NCI-H1048 (cell line): Measurements from ENCODE around the gene IGSF3.
"Not testable (repeated sequence)": the region's sequence is repeated elsewhere in the genome, so short reads cannot be mapped to it uniquely, and the experiment has no call there.

ENCODE experiments used
- DNase-seq: peaks from one replicate; lab custom pipeline; 2025; lab: John Stamatoyannopoulos, UW

IGSF3 gene

DNA sequence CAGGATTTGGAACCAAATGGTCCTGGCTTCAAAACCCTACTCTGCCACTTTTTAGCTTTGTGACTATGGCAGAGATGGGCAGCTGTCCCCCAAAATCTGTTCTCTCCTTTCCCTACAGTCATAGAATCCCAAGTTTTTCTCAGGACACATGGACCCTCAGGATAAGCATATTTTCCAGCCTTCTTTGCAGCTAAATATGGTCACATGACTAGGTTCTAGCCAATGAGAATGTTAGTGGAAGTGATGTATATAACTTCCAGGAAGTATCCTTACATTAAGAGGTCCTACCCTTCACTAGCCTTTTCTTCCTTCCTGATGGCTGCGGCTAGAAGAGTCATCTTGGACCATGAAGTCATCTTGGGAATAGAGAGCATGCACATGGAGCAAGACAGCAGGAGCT lies 5.9 kb downstream of the IGSF3 start:
- DNase-seq = no peak

- DNase-seq = not testable (repeated sequence)
Measured at GRCh38 chr1:116658645-116659044, 8.9 kb downstream of the IGSF3 start.

DNA sequence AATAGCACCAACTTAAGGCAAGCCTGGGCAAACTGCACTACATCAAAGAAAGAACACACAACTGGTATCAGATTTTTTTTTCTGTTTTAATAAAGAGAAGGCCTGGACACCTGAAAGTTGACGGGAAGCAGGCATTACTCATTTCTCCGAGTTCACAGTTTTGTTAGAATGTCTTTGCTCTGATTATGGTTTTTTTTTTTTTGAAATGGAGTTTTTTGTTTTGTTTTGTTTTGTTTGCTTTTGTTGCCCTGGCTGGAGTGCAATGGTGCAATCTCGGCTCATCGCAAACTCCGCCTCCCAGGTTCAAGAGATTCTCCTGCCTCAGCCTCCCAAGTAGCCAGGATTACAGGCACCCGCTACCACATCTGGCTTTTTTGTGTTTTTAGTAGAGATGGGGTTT lies 9.7 kb downstream of the IGSF3 start:
- DNase-seq = not testable (repeated sequence)

DNA sequence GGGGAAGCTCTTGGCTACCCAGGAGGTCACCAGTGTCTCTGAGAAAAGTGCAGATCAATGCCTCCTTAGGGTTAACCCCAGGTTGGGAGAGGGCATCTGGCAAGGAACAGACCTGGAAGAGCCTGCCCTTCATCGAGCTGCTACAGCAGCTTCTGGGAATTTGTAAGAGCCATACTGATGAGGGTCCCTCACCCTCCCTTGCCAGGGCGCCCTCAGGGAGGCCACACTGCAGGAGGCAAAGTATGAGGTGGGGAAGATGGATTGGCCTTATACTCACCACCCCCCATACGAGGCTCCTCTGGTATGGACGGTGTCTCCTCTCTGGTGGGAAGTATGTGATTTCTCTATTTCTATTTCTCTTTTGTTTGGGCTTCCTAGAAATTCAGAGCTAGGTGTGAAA lies 13.2 kb downstream of the IGSF3 start:
- no peak for DNase-seq

GRCh38 chr1:116652598-116652997 lies 14.9 kb downstream of the IGSF3 start:
- not testable (repeated sequence) for DNase-seq

DNA sequence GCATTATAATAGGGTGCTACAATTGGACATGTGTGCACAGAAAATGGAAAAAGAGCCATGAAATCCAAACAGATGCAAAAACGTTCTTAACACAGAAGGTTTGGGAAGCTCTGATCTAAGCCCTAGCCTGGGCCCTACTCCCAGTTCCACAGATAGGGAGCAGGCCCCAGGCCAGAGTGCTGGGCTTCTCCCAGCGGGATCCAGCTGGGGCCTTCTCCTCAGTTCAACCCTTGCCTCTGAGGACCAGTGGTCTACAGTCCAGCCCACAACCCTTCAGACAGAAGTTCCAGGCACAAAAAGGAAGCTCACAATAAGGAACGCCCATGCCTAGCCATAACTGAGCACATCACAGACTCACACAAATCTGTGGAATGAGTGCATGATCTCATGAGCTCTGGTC lies 16.8 kb downstream of the IGSF3 start:
- DNase-seq = not testable (repeated sequence)

- not testable (repeated sequence) for DNase-seq
Measured at GRCh38 chr1:116649041-116649440, 18.5 kb downstream of the IGSF3 start.

DNA sequence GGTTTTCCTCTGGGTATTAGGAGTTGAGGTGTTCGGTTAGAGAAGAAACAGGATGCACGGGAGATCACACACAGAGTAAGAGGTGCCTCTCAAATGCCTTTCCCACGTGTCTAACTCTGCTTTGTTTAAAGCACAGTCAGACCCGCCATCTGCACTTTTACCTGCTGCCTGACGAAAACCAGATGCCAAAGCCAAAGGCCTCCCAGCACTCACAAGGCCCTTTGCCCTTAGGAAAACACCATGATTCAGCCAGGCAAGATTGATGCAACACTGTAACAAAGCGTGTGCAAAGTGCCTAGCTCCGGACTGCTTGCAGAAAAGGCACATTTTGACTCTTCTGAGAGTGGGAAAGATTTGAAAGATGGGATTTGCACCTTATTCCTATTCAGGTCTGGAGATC lies 19.2 kb downstream of the IGSF3 start:
- DNase-seq = not testable (repeated sequence)

DNA sequence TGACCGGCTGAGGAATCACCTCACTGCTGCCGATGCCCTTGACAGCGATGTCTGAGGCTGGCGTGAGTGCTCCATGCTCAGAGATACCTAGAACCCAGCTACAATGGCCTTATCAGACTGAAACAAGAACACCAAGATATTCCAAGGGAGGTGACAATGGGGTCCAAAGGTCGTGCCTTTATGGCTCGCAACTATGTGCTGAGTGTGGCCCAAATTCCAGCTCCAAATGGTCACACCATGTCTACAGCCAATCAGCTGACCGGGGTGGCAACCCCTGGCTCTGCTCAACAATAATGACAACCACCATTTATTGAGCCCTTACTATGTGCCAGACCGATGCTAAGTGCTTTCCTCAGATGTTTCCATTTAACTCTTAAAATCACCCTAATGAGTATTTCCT lies 20.3 kb downstream of the IGSF3 start:
- not testable (repeated sequence) for DNase-seq

GRCh38 chr1:116646673-116647170 lies 20.8 kb downstream of the IGSF3 start:
- not testable (repeated sequence) for DNase-seq

DNA sequence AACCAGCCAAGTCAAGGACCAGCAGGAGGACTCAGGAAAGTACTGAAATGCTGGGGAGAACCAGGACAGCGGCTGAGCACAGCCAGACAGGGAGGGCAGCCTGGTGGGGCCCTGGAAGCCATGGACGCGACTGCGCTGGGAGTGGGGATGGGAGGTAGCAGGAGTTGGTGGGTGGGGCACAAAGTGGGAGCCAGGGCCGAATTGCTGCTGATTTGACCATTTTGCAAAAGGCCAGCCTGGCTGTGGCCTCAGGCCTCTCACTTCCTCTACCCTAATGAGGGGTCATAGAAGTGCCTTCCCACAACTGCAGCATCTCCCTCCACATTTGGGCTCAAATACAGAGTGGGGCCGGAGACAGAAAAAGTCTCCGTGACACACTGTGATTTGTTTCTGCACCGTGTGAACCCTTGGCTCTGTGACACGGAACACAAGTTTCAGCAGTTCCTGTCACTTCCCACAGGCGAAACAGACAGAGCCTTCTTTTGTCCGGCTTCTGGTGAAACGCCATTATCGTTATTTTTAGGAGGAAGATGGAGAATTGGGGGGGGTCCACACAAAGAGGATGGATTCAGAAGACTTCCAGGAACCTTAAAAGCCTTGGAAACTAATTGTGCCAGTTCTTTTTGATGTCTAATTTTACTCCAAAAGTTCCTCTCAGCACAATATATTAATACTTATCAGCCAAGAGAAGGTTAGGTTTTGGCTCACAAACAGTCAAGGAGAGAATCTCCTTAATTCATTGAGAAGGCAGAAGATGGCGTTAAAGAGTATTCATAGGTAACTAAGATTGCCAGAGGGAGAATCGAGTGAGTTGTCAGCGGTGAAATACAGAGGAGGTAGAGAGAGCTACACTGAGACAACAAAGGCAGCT lies 21.5 kb downstream of the IGSF3 start:
- not testable (repeated sequence) for DNase-seq

DNA sequence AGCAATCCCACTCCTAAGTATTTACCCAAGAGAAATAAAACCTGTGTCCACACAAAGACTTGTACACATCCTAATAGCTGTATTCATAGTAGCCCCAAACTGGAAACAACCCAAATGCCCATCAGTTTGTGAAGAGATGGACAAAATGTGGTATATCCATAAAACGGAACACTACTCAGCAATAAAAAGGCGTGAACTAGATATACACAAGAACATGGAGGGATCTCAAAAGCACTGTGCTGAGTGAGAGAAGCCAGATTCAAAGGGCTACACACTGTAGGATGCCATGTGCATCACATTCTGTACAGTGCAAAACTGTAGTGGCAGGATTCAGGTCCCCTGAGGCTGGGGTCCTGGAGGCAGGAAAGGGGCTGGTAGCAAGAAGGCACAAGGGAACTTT lies 22.5 kb downstream of the IGSF3 start:
- DNase-seq = not testable (repeated sequence)

DNA sequence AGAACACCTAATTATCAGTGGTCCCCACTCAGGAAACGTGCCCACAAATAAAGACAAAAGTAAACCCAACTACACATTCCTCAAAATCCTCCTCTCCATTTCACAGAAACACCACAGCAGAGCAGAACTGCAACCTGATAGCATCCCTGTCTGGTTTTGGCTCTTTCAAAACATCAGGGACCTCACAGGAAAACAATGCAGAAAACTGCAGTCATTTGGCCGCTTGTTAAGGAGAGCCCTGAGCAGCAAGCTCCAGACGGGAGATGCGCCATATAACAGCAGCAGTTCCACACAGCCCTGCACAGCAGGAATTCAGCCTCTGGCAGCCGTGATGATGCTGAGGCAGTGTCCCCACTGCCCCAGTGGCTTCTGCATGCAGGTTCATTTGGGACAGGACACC lies 23.4 kb downstream of the IGSF3 start:
- not testable (repeated sequence) for DNase-seq

DNA sequence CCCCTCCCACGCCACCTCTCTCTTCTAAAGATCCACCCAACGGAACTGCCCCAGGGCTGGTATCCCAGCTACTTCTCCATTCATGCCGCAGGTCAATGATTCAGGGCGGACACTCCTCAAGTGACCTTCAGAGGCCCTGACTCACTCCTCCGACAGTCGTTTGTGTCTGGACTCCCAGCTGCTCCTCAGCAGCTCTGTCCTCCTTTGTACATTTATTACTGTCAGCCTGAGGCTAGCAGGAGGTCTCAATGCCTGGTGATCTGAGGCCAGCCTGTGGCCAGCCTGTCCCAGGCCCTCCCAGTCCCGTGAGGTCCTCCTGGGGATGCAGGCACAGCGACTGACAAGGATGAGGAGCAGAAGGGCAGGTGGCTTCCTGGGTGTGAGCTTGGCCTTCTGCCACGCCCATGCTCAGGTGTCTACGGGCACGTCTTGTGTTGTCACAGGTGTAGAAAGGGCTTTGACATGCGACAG lies 24.2 kb downstream of the IGSF3 start:
- not testable (repeated sequence) for DNase-seq

DNA sequence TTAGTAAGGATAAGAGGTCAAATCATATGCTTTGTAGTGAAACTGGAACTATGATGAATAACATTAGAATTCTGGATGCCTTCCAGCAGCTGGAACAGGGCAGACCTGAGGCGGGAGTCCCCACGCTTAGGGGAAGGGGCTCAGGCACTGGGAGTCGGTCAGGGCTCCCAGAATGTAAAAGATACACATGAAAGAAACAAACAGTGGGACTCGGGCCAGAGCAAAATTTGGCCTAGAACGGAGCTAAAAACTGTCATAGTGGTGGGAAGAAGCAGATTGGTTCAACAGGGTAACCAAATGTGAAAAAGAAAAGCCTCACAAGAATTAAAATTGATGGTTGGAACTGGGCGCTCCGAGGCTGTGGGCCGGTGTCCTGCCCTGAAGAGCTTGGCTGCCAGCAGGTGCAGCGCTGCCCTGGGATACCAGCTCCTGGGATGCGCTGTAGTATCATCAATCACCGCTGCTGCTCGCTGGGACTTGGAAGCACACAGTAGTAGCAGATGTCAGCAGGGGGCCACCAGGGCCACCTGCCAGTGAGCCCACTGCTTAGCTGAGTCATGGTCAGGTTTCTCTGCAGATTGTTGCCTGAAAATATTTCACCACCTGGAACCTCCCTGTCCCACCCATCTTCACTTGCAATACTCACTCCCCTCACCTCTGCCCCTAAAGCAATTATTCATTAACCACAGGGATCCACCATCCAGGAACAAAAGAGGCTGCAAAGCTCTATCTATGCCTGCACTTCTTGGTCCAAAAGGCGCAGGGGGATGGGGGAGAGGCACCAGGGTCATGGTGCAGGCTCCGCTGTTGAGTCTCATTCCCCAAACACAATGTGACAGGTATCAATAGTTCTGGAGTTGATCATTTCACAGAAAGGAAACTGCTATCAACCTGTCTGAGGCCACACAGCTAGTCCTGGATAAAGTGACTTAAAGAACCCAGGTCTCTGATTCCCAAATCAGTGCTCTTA lies 24.9 kb downstream of the IGSF3 start:
- DNase-seq = not testable (repeated sequence)

DNA sequence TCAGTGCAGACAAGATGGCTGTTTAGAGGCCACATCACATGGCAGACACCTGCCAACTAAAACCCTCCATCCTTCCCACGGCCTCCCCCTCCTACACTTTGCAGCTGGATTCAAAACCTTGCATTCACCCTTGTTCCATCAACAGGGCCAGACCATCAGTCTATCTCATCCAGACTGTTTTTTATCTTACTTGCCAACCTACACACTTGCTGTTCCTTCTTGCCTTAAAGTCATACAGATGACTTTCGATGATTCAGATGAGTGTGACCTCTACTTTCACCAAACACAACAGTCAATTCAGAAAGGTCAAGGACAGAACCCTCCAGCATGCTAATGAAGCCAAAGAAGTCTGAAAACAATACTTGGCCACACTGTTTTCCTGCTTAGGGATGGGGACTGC lies 29.9 kb downstream of the IGSF3 start:
- not testable (repeated sequence) for DNase-seq

- not testable (repeated sequence) for DNase-seq
Measured at GRCh38 chr1:116636584-116636983, 30.9 kb downstream of the IGSF3 start.

DNA sequence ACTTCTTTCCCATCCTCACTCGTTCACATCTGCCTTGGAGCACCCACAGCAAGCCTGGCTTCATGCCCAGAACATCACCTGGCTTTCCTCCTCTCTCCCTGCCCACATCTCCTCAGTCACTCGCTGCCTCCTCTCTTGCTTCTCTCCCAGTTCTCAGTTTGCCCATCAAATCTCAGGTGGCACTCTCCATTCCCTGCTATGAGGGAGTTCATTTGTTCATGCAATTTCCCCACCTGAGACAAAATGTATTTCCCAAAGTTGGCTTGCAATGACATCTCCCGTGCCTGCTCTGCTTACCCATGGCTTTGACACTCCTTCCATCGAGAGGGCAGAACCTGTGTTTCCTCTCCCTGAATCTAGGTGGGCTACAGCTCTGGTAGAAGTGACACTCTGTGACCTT lies 33.1 kb downstream of the IGSF3 start:
- not testable (repeated sequence) for DNase-seq

- not testable (repeated sequence) for DNase-seq
Measured at GRCh38 chr1:116631996-116632925, 35.3 kb downstream of the IGSF3 start.

GRCh38 chr1:116631554-116631953 lies 36.0 kb downstream of the IGSF3 start:
- DNase-seq = not testable (repeated sequence)

DNA sequence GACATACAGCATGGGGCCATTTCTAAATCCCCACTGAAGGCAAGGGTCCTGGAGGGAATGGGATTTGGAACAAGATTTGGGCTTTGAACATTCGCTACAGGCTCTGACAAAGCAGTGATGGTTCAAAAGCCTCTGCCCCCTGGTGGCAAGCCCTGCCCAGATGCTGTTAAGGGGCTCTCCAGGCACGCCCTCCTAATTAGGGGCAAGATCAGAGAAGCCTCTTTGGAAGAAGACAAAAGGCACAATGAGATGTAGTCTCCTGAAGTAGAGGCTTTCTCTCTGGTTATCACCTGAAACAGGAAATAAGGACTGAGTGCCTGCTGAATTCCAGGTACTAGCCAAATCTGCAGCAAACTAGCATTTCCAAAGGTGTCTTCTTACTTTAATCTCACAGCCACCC lies 37.5 kb downstream of the IGSF3 start:
- not testable (repeated sequence) for DNase-seq
